Panc1 (cell line): ENCODE measurements around the gene CABLES2. TPM values are rescaled to one million over a fixed set of nuclear protein-coding genes. Genes with fewer than 3 reads are reported as not detected.

Experiments used
- ATAC-seq: fragments of 200-7000 bp; cut with Tn5 transposase; 2 replicates; pipeline ENCODE4 v1.9.1; 2020; ENCODE audit warnings: mild to moderate bottlenecking, moderate library complexity
- BruUV-seq: library from RNA; stranded (reverse); fragments of 400-500 nt; replicated peaks from 2 replicates; lab custom pipeline; 2021; lab: Mats Ljungman, UMichigan
- CTCF ChIA-PET: fragments of 300-600 bp; sonication (Branson Sonifier 250); formaldehyde crosslinking; loops from one replicate; lab custom pipeline; 2022; ENCODE audit warnings: antibody characterized with exemption; lab: Charles Lee
- POLR2A ChIA-PET: fragments of 300-600 bp; sonication (Branson Sonifier 250); formaldehyde crosslinking; loops from one replicate; lab custom pipeline; 2022; ENCODE audit warnings: antibody characterized with exemption; lab: Charles Lee
- DNase-seq: peaks from one replicate; pipeline ENCODE4 v3.0.0-alpha.2; 2010; ENCODE audit warnings: low read depth, low spot score
- H3K27ac ChIP-seq: 2 replicates; pipeline ENCODE4 v1.5.1; 2011; ENCODE audit warnings: mild to moderate bottlenecking, low read length, inconsistent platforms
- H3K27me3 ChIP-seq: fragments of 200-500 bp; sonication (Bioruptor generic); 2 replicates; pipeline ENCODE4 v1.6.0; 2014; ENCODE audit warnings: low read length, inconsistent platforms; ENCODE audit not compliant: control insufficient read depth, insufficient read depth
- H3K36me3 ChIP-seq: fragments of 200-500 bp; sonication (Bioruptor generic); 2 replicates; pipeline ENCODE4 v1.5.1; 2014; ENCODE audit warnings: inconsistent platforms, mild to moderate bottlenecking, low read length, moderate library complexity; ENCODE audit not compliant: control insufficient read depth, insufficient read depth
- H3K4me1 ChIP-seq: 2 replicates; pipeline ENCODE4 v1.5.1; 2011; ENCODE audit warnings: inconsistent platforms, mild to moderate bottlenecking, low read length, moderate library complexity; ENCODE audit not compliant: control insufficient read depth, insufficient read depth
- H3K4me3 ChIP-seq, 2 experiments: 2 replicates each; pipeline ENCODE4 v1.5.1; 2011 to 2012; ENCODE audit warnings: low read depth in 2 of 2, low read length in 2 of 2, mild to moderate bottlenecking in 2 of 2, inconsistent platforms in 1 of 2, moderate library complexity in 1 of 2
- H3K9me3 ChIP-seq: fragments of 200-500 bp; sonication (Bioruptor generic); 2 replicates; pipeline ENCODE4 v1.5.1; 2014; ENCODE audit warnings: low read depth, mild to moderate bottlenecking, inconsistent platforms, low read length, moderate library complexity; ENCODE audit not compliant: control insufficient read depth, insufficient read depth
- CTCF ChIP-seq: fragments of 450-650 bp; IDR thresholded peaks from 2 replicates; pipeline ENCODE4 v1.5.1; 2017; ENCODE audit warnings: mild to moderate bottlenecking
- POLR2AphosphoS5 ChIP-seq: IDR thresholded peaks from 2 replicates; pipeline ENCODE4 v1.6.1; 2012; ENCODE audit warnings: mild to moderate bottlenecking, low read depth, low read length, moderate library complexity
- REST ChIP-seq, 2 experiments: IDR thresholded peaks; 2 replicates each; pipeline ENCODE4 v1.6.1; 2011 to 2012; ENCODE audit warnings: low read depth in 2 of 2, control low read depth in 1 of 2, low read length in 1 of 2, mild to moderate bottlenecking in 1 of 2, moderate library complexity in 1 of 2; ENCODE audit not compliant: insufficient read depth in 1 of 2
- SIN3A ChIP-seq: IDR thresholded peaks from 2 replicates; pipeline ENCODE4 v1.6.1; 2012; ENCODE audit warnings: low read depth, mild to moderate bottlenecking, low read length, moderate library complexity, borderline replicate concordance; ENCODE audit not compliant: insufficient read depth
- TCF7L2 ChIP-seq: IDR thresholded peaks from 2 replicates; pipeline ENCODE4 v1.6.1; 2011; ENCODE audit warnings: mild to moderate bottlenecking, low read depth, low read length, inconsistent platforms
- in situ Hi-C: cut with HindIII; loops from 2 replicates; pipeline ENCODE4 v1.10.0; 2016; ENCODE audit warnings: low sequenced_read_pairs, low pct_unique_long_range_greater_than_20kb
- intact Hi-C: fragments of 100-400 bp; cut with micrococcal nuclease; formaldehyde crosslinking; loops from one replicate; pipeline ENCODE4 v1.10.0; 2022; ENCODE audit not compliant: unreplicated experiment
- total RNA-seq: library from RNA; stranded (reverse); gene quantifications from one replicate; pipeline ENCODE4 v1.2.1, GENCODE V29; 2021; ENCODE audit not compliant: unreplicated experiment

The CABLES2 gene
- total RNA-seq, 1 experiment from 2014 or later: 9.8 TPM

DNA sequence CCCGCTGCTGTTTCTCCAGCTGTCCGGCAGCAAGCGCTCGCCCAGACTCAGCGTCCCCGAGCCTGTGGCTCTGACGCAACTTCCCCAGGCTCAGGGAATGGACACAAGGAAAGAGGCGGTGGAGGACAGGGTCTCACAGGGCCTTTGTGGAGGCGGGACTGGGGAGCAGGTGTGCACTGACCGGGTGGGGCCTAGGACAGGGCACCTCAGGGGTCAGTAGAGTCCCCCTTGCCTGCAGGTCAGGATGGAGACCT lies 60.0 kb downstream of the CABLES2 start:
- CTCF ChIA-PET: no interaction called here

GRCh38 chr20:62346398-62347150 lies 60.5 kb downstream of the CABLES2 start:
- no peak for DNase-seq
- no TSS peak for BruUV-seq
- in situ Hi-C loops: no loop called here
- ChIA-PET POLR2A (no interaction called here), CTCF (no interaction called here)
- peaks cover 19% of the 10 kb centered on the region for H3K36me3 ChIP-seq
- no peak overlapping the region for H3K27ac ChIP-seq
- no peaks in the 10 kb centered on the region for H3K27me3 ChIP-seq
- intact Hi-C loops: no loop called here
- H3K4me1 ChIP-seq: peaks cover 18% of the 10 kb centered on the region
- no peaks in the 10 kb centered on the region; the same call in 1 of the 2 replicates for H3K9me3 ChIP-seq
- ATAC-seq: no peak
- no peak for TF ChIP-seq TCF7L2
- TF ChIP-seq SIN3A: no peak
- TF ChIP-seq CTCF: no peak
- no peak for TF ChIP-seq REST (IDR thresholded peaks at IDR 0.05; ENCODE audit: insufficient read depth in 1 of 2, low read depth in 2 of 2, low read length in 1 of 2)
- no peak for TF ChIP-seq POLR2AphosphoS5
- H3K4me3 ChIP-seq: no peak overlapping the region

More for the DNA sequence above, 60.0 kb downstream of the CABLES2 start:
- intact Hi-C loops: no loop called here
- no peak overlapping the region for H3K4me3 ChIP-seq
- no peaks in the 10 kb centered on the region; the same call in 1 of the 2 replicates for H3K9me3 ChIP-seq
- H3K4me1 ChIP-seq: peaks cover 23% of the 10 kb centered on the region
- no peak for TF ChIP-seq SIN3A
- no peak for TF ChIP-seq CTCF
- no peak for TF ChIP-seq REST (IDR thresholded peaks at IDR 0.05; ENCODE audit: insufficient read depth in 1 of 2, low read depth in 2 of 2, low read length in 1 of 2)
- TF ChIP-seq POLR2AphosphoS5: no peak
- no peak for TF ChIP-seq TCF7L2
- no peaks in the 10 kb centered on the region for H3K27me3 ChIP-seq
- in situ Hi-C loops: no loop called here
- DNase-seq: no peak
- POLR2A ChIA-PET: no interaction called here
- H3K27ac ChIP-seq: no peak overlapping the region
- no TSS peak for BruUV-seq
- peaks cover 16% of the 10 kb centered on the region for H3K36me3 ChIP-seq
- no peak for ATAC-seq
